HG03159 (cell line): ENCODE measurements around the gene SASH3.
"Not testable (repeated sequence)": the region's sequence is repeated elsewhere in the genome, so short reads cannot be mapped to it uniquely, and the experiment has no call there.

Source experiments
- ATAC-seq: cut with Tn5 transposase; IDR thresholded peaks from one replicate; pipeline ENCODE4 v1.9.1; 2021; ENCODE audit warnings: mild to moderate bottlenecking, moderate library complexity; ENCODE audit not compliant: unreplicated experiment

The SASH3 gene

GRCh38 chrX:129779747-129780146 lies at the start of gene SASH3:
Gene SASH3 (plus strand): TSS chrX:129779949. CDS start chrX:129780098, 149 bp downstream.
- peak; percentile 26 for ATAC-seq

GRCh38 chrX:129731228-129731627 lies 48.5 kb upstream of the SASH3 start:
- no peak for ATAC-seq

GRCh38 chrX:129732857-129733256 lies 46.9 kb upstream of the SASH3 start:
- ATAC-seq, result no peak

GRCh38 chrX:129733335-129733734 lies 46.4 kb upstream of the SASH3 start:
- no peak for ATAC-seq

GRCh38 chrX:129736491-129736890 lies 43.3 kb upstream of the SASH3 start:
- ATAC-seq, result no peak

GRCh38 chrX:129737916-129738315 lies 41.8 kb upstream of the SASH3 start:
- ATAC-seq, result no peak

- ATAC-seq, result no peak
Measured at GRCh38 chrX:129738466-129739308, 41.1 kb upstream of the SASH3 start, which contains the start of gene XPNPEP2. Gene XPNPEP2 (plus strand): TSS chrX:129738979. CDS start chrX:129739214, 235 bp downstream.

- no peak for ATAC-seq
Measured at GRCh38 chrX:129739578-129739977, 40.2 kb upstream of the SASH3 start.

- ATAC-seq, result no peak
Measured at GRCh38 chrX:129741880-129742758, 37.6 kb upstream of the SASH3 start.

GRCh38 chrX:129742759-129743152 lies 37.0 kb upstream of the SASH3 start:
- ATAC-seq, result not testable (repeated sequence)

- ATAC-seq, result no peak
Measured at GRCh38 chrX:129743821-129744220, 35.9 kb upstream of the SASH3 start.

- no peak for ATAC-seq
Measured at GRCh38 chrX:129744861-129745321, 34.9 kb upstream of the SASH3 start.

GRCh38 chrX:129746557-129747470 lies 32.9 kb upstream of the SASH3 start:
- no peak for ATAC-seq

- no peak for ATAC-seq
Measured at GRCh38 chrX:129747533-129747932, 32.2 kb upstream of the SASH3 start.

GRCh38 chrX:129748305-129748704 lies 31.4 kb upstream of the SASH3 start:
- ATAC-seq, result no peak

GRCh38 chrX:129749069-129749468 lies 30.7 kb upstream of the SASH3 start:
- no peak for ATAC-seq

- no peak for ATAC-seq
Measured at GRCh38 chrX:129750971-129751370, 28.8 kb upstream of the SASH3 start.

GRCh38 chrX:129754056-129755024 lies 25.4 kb upstream of the SASH3 start:
- no peak for ATAC-seq
